SU-DHL-6 (cell line): ENCODE results near the gene MED26.

Source experiments
- H2AFZ ChIP-seq: fragments of 200-600 bp; sonication (generic); 2 replicates; pipeline ENCODE4 v1.6.1; 2014; ENCODE audit warnings: low read depth, mild to moderate bottlenecking, moderate library complexity, mixed read lengths, antibody characterized with exemption, low read length; ENCODE audit not compliant: severe bottlenecking
- H3F3A ChIP-seq: fragments of 200-600 bp; shearing (Covaris generic); 2 replicates; pipeline ENCODE4 v1.6.0; 2016; ENCODE audit warnings: antibody characterized with exemption, mild to moderate bottlenecking; ENCODE audit not compliant: insufficient read depth
- H3K27ac ChIP-seq: fragments of 200-600 bp; sonication (generic); 2 replicates; pipeline ENCODE4 v1.5.1; 2016; ENCODE audit warnings: low read depth, mild to moderate bottlenecking, low read length, moderate library complexity, mixed read lengths
- H3K27me3 ChIP-seq: fragments of 200-600 bp; sonication (generic), shearing (Covaris generic); 2 replicates; pipeline ENCODE4 v1.6.0; 2014; ENCODE audit warnings: mild to moderate bottlenecking, low read length
- H3K36me3 ChIP-seq: fragments of 200-600 bp; sonication (generic); 2 replicates; pipeline ENCODE4 v1.6.1; 2014; ENCODE audit warnings: mild to moderate bottlenecking, low read length, mixed read lengths
- H3K4me2 ChIP-seq: fragments of 300-600, 200-600 bp; shearing (Covaris generic), sonication (generic); 2 replicates; pipeline ENCODE4 v1.6.0; 2014; ENCODE audit warnings: low read length, low read depth, mild to moderate bottlenecking; ENCODE audit not compliant: poor library complexity, severe bottlenecking
- H3K4me3 ChIP-seq: fragments of 200-600 bp; sonication (generic); 2 replicates; pipeline ENCODE4 v1.5.1; 2014; ENCODE audit warnings: antibody characterized with exemption, low read length, mild to moderate bottlenecking, mixed read lengths; ENCODE audit not compliant: insufficient read depth, poor library complexity, severe bottlenecking
- H3K79me2 ChIP-seq: fragments of 200-600 bp; sonication (generic); 2 replicates; pipeline ENCODE4 v1.6.1; 2014; ENCODE audit warnings: mild to moderate bottlenecking, low read length, moderate library complexity; ENCODE audit not compliant: insufficient read depth
- H3K9ac ChIP-seq: fragments of 200-600 bp; sonication (generic); 2 replicates; pipeline ENCODE4 v1.7.0; 2014; ENCODE audit warnings: mild to moderate bottlenecking, low read length
- H3K9me2 ChIP-seq: fragments of 200-600 bp; sonication (generic); replicated peaks from 2 replicates; pipeline ENCODE4 v1.6.1; 2014; ENCODE audit warnings: low read length; ENCODE audit not compliant: insufficient read depth
- H3K9me3 ChIP-seq: fragments of 200-600 bp; sonication (generic); 2 replicates; pipeline ENCODE4 v1.6.1; 2014; ENCODE audit warnings: low read length, mixed read lengths; ENCODE audit not compliant: insufficient read depth
- H4K20me1 ChIP-seq: fragments of 200-600 bp; sonication (generic); 2 replicates; pipeline ENCODE4 v1.6.1; 2014; ENCODE audit warnings: low read depth, mild to moderate bottlenecking, antibody characterized with exemption, low read length, moderate library complexity, mixed read lengths
- EZH2phosphoT487 ChIP-seq: fragments of 200-600 bp; sonication (generic), shearing (Covaris generic); conservative IDR thresholded peaks from 2 replicates; pipeline ENCODE4 v1.6.1; 2018; ENCODE audit warnings: mild to moderate bottlenecking, antibody characterized with exemption, low read length, moderate library complexity, mixed read lengths
- TF ChIP-seq, protein P1 (sequence below): fragments of 200-600 bp; sonication (generic); IDR thresholded peaks from one replicate; pipeline ENCODE4 v1.5.1; 2017; ENCODE audit warnings: antibody characterized with exemption, mild to moderate bottlenecking, low read length, moderate library complexity; ENCODE audit not compliant: insufficient read depth, poor library complexity, severe bottlenecking

MED26 gene

GRCh38 chr19:16608290-16608739 is 19.7 kb downstream of the MED26 start:
- Histone ChIP-seq H2AFZ (no peak overlapping the region), H4K20me1 (peaks cover 5% of the 10 kb centered on the region; the same call in 1 of the 2 replicates), H3K27me3 (no peaks in the 10 kb centered on the region), H3K79me2 (peaks cover 100% of the 10 kb centered on the region), H3K9ac (no peak overlapping the region), H3F3A (peaks cover 22% of the 10 kb centered on the region), H3K27ac (peak overlapping the region; percentile 42), H3K36me3 (no peaks in the 10 kb centered on the region), H3K9me3 (no peaks in the 10 kb centered on the region), H3K4me2 (peak overlapping the region; percentile 12), H3K4me3 (no peak overlapping the region), H3K9me2 (no peaks in the 10 kb centered on the region)
- TF ChIP-seq, protein P1, sequence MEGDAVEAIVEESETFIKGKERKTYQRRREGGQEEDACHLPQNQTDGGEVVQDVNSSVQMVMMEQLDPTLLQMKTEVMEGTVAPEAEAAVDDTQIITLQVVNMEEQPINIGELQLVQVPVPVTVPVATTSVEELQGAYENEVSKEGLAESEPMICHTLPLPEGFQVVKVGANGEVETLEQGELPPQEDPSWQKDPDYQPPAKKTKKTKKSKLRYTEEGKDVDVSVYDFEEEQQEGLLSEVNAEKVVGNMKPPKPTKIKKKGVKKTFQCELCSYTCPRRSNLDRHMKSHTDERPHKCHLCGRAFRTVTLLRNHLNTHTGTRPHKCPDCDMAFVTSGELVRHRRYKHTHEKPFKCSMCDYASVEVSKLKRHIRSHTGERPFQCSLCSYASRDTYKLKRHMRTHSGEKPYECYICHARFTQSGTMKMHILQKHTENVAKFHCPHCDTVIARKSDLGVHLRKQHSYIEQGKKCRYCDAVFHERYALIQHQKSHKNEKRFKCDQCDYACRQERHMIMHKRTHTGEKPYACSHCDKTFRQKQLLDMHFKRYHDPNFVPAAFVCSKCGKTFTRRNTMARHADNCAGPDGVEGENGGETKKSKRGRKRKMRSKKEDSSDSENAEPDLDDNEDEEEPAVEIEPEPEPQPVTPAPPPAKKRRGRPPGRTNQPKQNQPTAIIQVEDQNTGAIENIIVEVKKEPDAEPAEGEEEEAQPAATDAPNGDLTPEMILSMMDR = no peak
- no peak for TF ChIP-seq EZH2phosphoT487

DNA sequence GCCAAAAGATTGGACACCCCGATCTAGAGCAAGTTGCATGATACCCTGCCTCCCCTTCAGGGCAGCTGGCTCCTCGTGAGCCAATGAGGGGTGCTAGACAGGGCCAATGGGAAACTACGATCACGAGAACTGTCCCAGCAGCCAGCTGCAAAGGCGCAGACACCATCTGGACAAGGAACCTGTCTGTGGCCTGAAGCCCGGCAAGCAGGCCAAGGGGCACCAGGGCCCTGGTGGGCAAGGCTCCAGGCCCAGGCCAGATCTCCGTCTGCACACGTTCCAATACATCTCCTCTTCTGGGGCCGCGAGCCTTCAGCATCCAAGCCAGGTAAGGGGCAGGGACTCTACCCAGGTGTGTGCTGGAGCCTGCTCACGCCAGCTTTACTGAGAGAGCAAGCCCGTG is 20.2 kb downstream of the MED26 start:
- H3K27me3 ChIP-seq = no peaks in the 10 kb centered on the region
- H3K79me2 ChIP-seq = peaks cover 100% of the 10 kb centered on the region
- H3K9me3 ChIP-seq = no peaks in the 10 kb centered on the region
- H3K9ac ChIP-seq = no peak overlapping the region
- peak overlapping the region; percentile 42; the same call in 1 of the 2 replicates for H3K27ac ChIP-seq
- no peaks in the 10 kb centered on the region for H3K36me3 ChIP-seq
- H3F3A ChIP-seq = peaks cover 22% of the 10 kb centered on the region
- no peak for TF ChIP-seq EZH2phosphoT487
- TF ChIP-seq, protein P1 = no peak
- H3K4me3 ChIP-seq = no peak overlapping the region
- H3K4me2 ChIP-seq = no peak overlapping the region
- no peak overlapping the region for H2AFZ ChIP-seq
- no peaks in the 10 kb centered on the region for H3K9me2 ChIP-seq
- peaks cover 5% of the 10 kb centered on the region; the same call in 1 of the 2 replicates for H4K20me1 ChIP-seq

- Histone ChIP-seq H3K27ac (peak overlapping the region; percentile 80), H3K36me3 (no peaks in the 10 kb centered on the region), H3K9ac (peak overlapping the region; percentile 16), H4K20me1 (peaks cover 5% of the 10 kb centered on the region; the same call in 1 of the 2 replicates), H3K4me2 (peak overlapping the region; percentile 52), H3K9me2 (no peaks in the 10 kb centered on the region), H3K79me2 (peaks cover 100% of the 10 kb centered on the region), H2AFZ (no peak overlapping the region), H3K27me3 (no peaks in the 10 kb centered on the region), H3F3A (peaks cover 22% of the 10 kb centered on the region), H3K4me3 (no peak overlapping the region), H3K9me3 (no peaks in the 10 kb centered on the region)
- TF ChIP-seq, protein P1 = no peak
- no peak for TF ChIP-seq EZH2phosphoT487
Observed at GRCh38 chr19:16605553-16605994, 22.4 kb downstream of the MED26 start.
